ENCODE measurements around the gene SDR42E2.

DNA sequence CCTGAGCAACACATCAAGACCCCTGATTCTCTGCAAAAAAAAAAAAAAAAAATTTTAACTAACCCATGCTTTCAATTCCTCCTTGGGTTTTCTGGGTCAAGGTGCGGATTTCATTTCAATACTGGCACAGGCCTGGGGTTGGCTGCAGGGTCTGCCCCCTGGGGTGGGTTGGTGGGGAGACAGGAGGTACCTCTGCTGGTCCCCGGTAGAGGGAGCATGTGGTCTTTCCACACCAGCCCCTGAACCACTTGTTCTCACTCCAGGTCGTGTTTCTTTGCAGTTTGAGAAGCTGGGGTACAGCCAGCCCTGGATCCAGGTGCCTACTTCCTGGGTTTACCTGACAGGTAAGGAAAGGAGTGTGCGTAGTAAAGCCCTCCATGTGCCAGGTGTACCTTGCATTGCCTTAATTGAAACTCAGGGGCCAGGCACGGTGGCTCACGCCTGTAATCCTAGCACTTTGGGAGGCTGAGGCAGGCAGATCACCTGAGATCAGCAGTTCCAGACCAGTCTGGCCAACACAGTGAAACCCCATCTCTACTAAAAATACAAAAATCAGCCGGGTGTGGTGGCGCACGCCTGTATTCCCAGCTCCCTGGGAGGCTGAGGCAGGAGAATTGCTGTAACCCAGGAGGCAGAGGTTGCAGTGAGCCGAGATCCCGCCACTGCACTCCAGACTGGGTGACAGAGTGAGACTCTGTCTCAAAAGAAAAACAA lies 21.8 kb downstream of the SDR42E2 start:
- TF ChIP-seq TAF1 (IDR thresholded peaks at IDR 0.05; ENCODE audit: borderline replicate concordance, insufficient read depth, low read length) (no peak), POLR2AphosphoS5 (IDR thresholded peaks at IDR 0.05; ENCODE audit: low read depth, low read length) (no peak), SIN3A (IDR thresholded peaks at IDR 0.05; ENCODE audit: borderline replicate concordance, insufficient read depth, low read length) (no peak)
- TF ChIP-seq, protein P1, sequence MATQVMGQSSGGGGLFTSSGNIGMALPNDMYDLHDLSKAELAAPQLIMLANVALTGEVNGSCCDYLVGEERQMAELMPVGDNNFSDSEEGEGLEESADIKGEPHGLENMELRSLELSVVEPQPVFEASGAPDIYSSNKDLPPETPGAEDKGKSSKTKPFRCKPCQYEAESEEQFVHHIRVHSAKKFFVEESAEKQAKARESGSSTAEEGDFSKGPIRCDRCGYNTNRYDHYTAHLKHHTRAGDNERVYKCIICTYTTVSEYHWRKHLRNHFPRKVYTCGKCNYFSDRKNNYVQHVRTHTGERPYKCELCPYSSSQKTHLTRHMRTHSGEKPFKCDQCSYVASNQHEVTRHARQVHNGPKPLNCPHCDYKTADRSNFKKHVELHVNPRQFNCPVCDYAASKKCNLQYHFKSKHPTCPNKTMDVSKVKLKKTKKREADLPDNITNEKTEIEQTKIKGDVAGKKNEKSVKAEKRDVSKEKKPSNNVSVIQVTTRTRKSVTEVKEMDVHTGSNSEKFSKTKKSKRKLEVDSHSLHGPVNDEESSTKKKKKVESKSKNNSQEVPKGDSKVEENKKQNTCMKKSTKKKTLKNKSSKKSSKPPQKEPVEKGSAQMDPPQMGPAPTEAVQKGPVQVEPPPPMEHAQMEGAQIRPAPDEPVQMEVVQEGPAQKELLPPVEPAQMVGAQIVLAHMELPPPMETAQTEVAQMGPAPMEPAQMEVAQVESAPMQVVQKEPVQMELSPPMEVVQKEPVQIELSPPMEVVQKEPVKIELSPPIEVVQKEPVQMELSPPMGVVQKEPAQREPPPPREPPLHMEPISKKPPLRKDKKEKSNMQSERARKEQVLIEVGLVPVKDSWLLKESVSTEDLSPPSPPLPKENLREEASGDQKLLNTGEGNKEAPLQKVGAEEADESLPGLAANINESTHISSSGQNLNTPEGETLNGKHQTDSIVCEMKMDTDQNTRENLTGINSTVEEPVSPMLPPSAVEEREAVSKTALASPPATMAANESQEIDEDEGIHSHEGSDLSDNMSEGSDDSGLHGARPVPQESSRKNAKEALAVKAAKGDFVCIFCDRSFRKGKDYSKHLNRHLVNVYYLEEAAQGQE (IDR thresholded peaks at IDR 0.05; ENCODE audit: insufficient read depth in 1 of 2, low read depth in 2 of 2, low read length in 2 of 2), result no peak

Data from PFSK-1 (cell line).